RWPE1 (cell line): ENCODE results near the gene PRR30.

Source experiments
- CTCF ChIA-PET: fragments of 350-600 bp; sonication (Branson Sonifier 250); formaldehyde crosslinking; extraction: SDS; loops from one replicate; lab custom pipeline; 2021; lab: Yijun Ruan, JAX
- POLR2A ChIA-PET: fragments of 400-600 bp; formaldehyde crosslinking; extraction: SDS; loops from one replicate; lab custom pipeline; 2020; ENCODE audit warnings: antibody characterized with exemption; ENCODE audit not compliant: low non-redundant PET; lab: Yijun Ruan, JAX
- DNase-seq: peaks from one replicate; pipeline ENCODE4 v3.0.0; 2012; ENCODE audit warnings: low spot score
- H3K27ac ChIP-seq: fragments of 450-650 bp; 2 replicates; pipeline ENCODE4 v1.5.1; 2017
- CTCF ChIP-seq: fragments of 450-650 bp; conservative IDR thresholded peaks from 2 replicates; pipeline ENCODE4 v1.5.1; 2017; ENCODE audit warnings: low read depth, mild to moderate bottlenecking

PRR30 gene

GRCh38 chr2:27096748-27097297, 42.4 kb downstream of the PRR30 start:
- TF ChIP-seq CTCF, result no peak
- ChIA-PET CTCF (interaction anchor here (0.6 to 1.4 kb wide), 3 partner anchors 24 to 183 kb away, joined by 3 to 4 read pairs (median 3); no protein-coding TSS in a partner anchor), POLR2A (no interaction called here)
- DNase-seq, result no peak
- no peak overlapping the region for H3K27ac ChIP-seq

GRCh38 chr2:27095745-27096651, 43.2 kb downstream of the PRR30 start:
- H3K27ac ChIP-seq, result no peak overlapping the region
- TF ChIP-seq CTCF, result no peak
- CTCF ChIA-PET, result interaction anchor here (0.6 to 1.4 kb wide), 3 partner anchors 9 to 1170 kb away, joined by 3 to 4 read pairs (median 3); partner anchors contain the start of gene KHK
- POLR2A ChIA-PET, result no interaction called here
- peak; percentile 45 for DNase-seq

- H3K27ac ChIP-seq, result no peak overlapping the region
- ChIA-PET CTCF (interaction anchor here (0.6 to 1.1 kb wide), 2 partner anchors 9 to 184 kb away, joined by 3 read pairs; partner anchors contain the start of gene KHK), POLR2A (interaction anchor here (0.6 kb wide), 1 partner anchor 248 kb away, joined by 3 read pairs; no protein-coding TSS in a partner anchor)
- TF ChIP-seq CTCF, result no peak
- no peak for DNase-seq
These were observed 43.8 kb downstream of the PRR30 start for GRCh38 chr2:27095427-27095744.

- ChIA-PET CTCF (interaction anchor here (1.1 kb wide), 1 partner anchor 185 kb away, joined by 3 read pairs; no protein-coding TSS in a partner anchor), POLR2A (no interaction called here)
- H3K27ac ChIP-seq, result no peak overlapping the region
- no peak for TF ChIP-seq CTCF
- no peak for DNase-seq
These were observed 44.7 kb downstream of the PRR30 start for GRCh38 chr2:27094353-27094984.

GRCh38 chr2:27093430-27094352, 45.5 kb downstream of the PRR30 start:
- ChIA-PET POLR2A (no interaction called here), CTCF (interaction anchor here (1.1 kb wide), 1 partner anchor 186 kb away, joined by 3 read pairs; no protein-coding TSS in a partner anchor)
- H3K27ac ChIP-seq, result no peak overlapping the region
- DNase-seq, result no peak
- no peak for TF ChIP-seq CTCF
